Astrocyte of the spinal cord (primary cell): ENCODE data around the gene SMAD6.

Experiments
- DNase-seq: peaks from one replicate; pipeline ENCODE4 v3.0.0; 2011; ENCODE audit warnings: low read depth, low spot score
- H3K4me3 ChIP-seq: 2 replicates; pipeline ENCODE4 v1.5.1; 2011; ENCODE audit warnings: low read depth, mild to moderate bottlenecking, low read length, moderate library complexity
- CTCF ChIP-seq: IDR thresholded peaks from 2 replicates; pipeline ENCODE4 v1.5.1; 2012; ENCODE audit warnings: low read depth, mild to moderate bottlenecking, low read length, inconsistent platforms
- in situ Hi-C: cut with HindIII; loops from 2 replicates; pipeline ENCODE4 v1.10.0; 2017; ENCODE audit warnings: low sequenced_read_pairs

Gene SMAD6

GRCh38 chr15:66752078-66752477, 50.0 kb downstream of the SMAD6 start:
- no peak for TF ChIP-seq CTCF
- in situ Hi-C loops = no loop called here
- H3K4me3 ChIP-seq = no peak overlapping the region
- DNase-seq = no peak

- no peak overlapping the region for H3K4me3 ChIP-seq
- TF ChIP-seq CTCF = no peak
- DNase-seq = no peak
- in situ Hi-C loops = no loop called here
Observed at GRCh38 chr15:66753687-66754377, 51.8 kb downstream of the SMAD6 start.

- no peak for DNase-seq
- in situ Hi-C loops = no loop called here
- TF ChIP-seq CTCF = no peak
- H3K4me3 ChIP-seq = no peak overlapping the region
Observed at GRCh38 chr15:66754789-66755188, 52.8 kb downstream of the SMAD6 start.

- DNase-seq = no peak
- no peak for TF ChIP-seq CTCF
- in situ Hi-C loops = no loop called here
- no peak overlapping the region for H3K4me3 ChIP-seq
Observed at GRCh38 chr15:66755298-66756068, 53.4 kb downstream of the SMAD6 start.

GRCh38 chr15:66756295-66756694, 54.3 kb downstream of the SMAD6 start:
- no peak overlapping the region for H3K4me3 ChIP-seq
- TF ChIP-seq CTCF = no peak
- in situ Hi-C loops = no loop called here
- no peak for DNase-seq

- no peak for TF ChIP-seq CTCF
- no peak overlapping the region for H3K4me3 ChIP-seq
- DNase-seq = no peak
- in situ Hi-C loops = no loop called here
Observed at GRCh38 chr15:66757030-66757429, 55.0 kb downstream of the SMAD6 start.
